ENCODE results near the gene SKP1. TPM values are rescaled to one million over a fixed set of nuclear protein-coding genes. Genes with fewer than 3 reads are reported as not detected.
A peak's percentile ranks its signal among the peaks of the same experiment; 100 is the strongest.
"Not testable (repeated sequence)": the region's sequence is repeated elsewhere in the genome, so short reads cannot be mapped to it uniquely, and the experiment has no call there.

SKP1 gene
- total RNA-seq, 1 experiment from 2014 or later = 1,193 TPM

- no peak for DNase-seq (ENCODE audit: low spot score)
Observed at GRCh38 chr5:134177369-134178095, 782 bp upstream of the SKP1 start.

GRCh38 chr5:134175921-134176510 lies 734 bp downstream of the SKP1 start:
- no peak for DNase-seq (ENCODE audit: low spot score)

GRCh38 chr5:134174841-134175839 lies 1.6 kb downstream of the SKP1 start:
- DNase-seq (ENCODE audit: low spot score) = peak; percentile 25

GRCh38 chr5:134171972-134172371 lies 4.8 kb downstream of the SKP1 start:
- no peak for DNase-seq (ENCODE audit: low spot score)

- no peak for DNase-seq (ENCODE audit: low spot score)
Observed at GRCh38 chr5:134162592-134162991, 14.2 kb downstream of the SKP1 start.

- no peak for DNase-seq (ENCODE audit: low spot score)
Observed at GRCh38 chr5:134161513-134162395, 15.0 kb downstream of the SKP1 start.

- DNase-seq (ENCODE audit: low spot score) = no peak
Observed at GRCh38 chr5:134153657-134154056, 23.1 kb downstream of the SKP1 start.

- DNase-seq (ENCODE audit: low spot score) = no peak
Observed at GRCh38 chr5:134153241-134153640, 23.5 kb downstream of the SKP1 start.

- DNase-seq (ENCODE audit: low spot score) = not testable (repeated sequence)
Observed at GRCh38 chr5:134152173-134152832, 24.4 kb downstream of the SKP1 start.

- no peak for DNase-seq (ENCODE audit: low spot score)
Observed at GRCh38 chr5:134151723-134152122, 25.0 kb downstream of the SKP1 start.

- DNase-seq (ENCODE audit: low spot score) = peak; percentile 8
Observed at GRCh38 chr5:134149571-134150303, 27.0 kb downstream of the SKP1 start.

GRCh38 chr5:134148986-134149539 lies 27.7 kb downstream of the SKP1 start:
- no peak for DNase-seq (ENCODE audit: low spot score)

- DNase-seq (ENCODE audit: low spot score) = peak; percentile 3
Observed at GRCh38 chr5:134148316-134148715, 28.4 kb downstream of the SKP1 start.

GRCh38 chr5:134146651-134147518 lies 29.9 kb downstream of the SKP1 start:
- no peak for DNase-seq (ENCODE audit: low spot score)

GRCh38 chr5:134145779-134146581 lies 30.8 kb downstream of the SKP1 start:
- peak; percentile 65 for DNase-seq (ENCODE audit: low spot score)

- DNase-seq (ENCODE audit: low spot score) = peak; percentile 8
Observed at GRCh38 chr5:134145041-134145757, 31.6 kb downstream of the SKP1 start.
